DMS53 treated with DMSO at 0.1 percent for 48 hours (cell line): ENCODE data around the gene TBC1D22B.
"Not testable (repeated sequence)": the region's sequence is repeated elsewhere in the genome, so short reads cannot be mapped to it uniquely, and the experiment has no call there.

ENCODE experiments used
- DNase-seq: peaks from one replicate; lab custom pipeline; 2025; ENCODE audit not compliant: unreplicated experiment; lab: John Stamatoyannopoulos, UW

TBC1D22B gene

DNA sequence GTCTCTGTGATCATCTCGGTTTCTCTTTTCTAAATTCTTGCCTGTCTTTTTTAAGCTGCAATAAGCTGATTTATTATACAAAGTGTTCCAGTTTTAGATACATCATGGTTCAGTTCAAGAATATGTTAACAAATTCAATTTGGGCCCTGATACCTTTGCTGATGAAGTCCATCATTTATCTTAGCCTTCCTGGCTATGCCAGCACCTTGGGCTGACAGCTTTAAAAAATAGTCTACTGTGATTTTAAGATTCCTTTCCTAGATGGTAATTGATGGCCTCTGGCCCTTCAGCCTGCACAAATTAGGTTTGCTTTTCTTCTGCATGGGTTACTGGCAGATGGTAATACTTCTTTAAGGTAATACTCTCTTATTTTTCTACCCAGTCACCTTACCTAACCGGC, 7.4 kb downstream of the TBC1D22B start:
- DNase-seq, result no peak

DNA sequence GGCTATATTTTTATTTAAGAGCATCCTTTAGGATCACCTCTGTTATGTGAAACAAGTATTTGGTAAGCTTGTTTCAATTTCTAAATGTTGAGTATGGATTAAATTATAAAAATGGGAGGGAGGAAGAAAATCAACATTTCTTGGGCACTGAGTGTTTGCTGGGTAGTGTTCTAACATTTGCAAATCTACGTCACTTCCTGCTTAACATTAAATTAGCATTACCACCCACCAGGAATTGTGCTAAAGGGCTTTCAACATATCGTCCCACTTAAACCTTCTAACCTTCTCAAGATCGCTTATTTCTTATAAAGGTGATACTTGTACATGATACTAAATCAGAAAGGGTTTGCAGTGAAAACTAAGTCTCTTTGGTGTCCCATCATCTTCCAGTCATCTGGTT, 8.3 kb downstream of the TBC1D22B start:
- DNase-seq, result no peak

DNA sequence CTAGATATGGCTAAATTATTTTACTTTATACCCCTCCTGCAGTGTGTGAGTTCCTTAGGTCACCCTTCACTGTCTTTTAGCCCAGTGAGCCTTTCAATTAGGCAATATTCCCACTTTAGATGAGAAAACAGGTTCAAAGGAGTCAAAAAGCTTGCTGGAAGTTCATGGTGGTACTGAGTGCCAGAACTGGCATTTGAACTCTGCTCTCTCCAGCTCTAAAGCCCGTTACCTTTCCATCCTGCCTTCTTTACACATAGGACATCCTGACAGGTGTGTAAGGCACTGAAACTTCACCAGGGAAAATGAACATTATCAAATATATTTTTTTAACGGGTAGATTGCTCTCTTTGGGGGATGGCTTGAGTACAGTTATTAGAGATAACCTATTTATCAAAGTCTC, 11.5 kb downstream of the TBC1D22B start:
- DNase-seq, result no peak

DNA sequence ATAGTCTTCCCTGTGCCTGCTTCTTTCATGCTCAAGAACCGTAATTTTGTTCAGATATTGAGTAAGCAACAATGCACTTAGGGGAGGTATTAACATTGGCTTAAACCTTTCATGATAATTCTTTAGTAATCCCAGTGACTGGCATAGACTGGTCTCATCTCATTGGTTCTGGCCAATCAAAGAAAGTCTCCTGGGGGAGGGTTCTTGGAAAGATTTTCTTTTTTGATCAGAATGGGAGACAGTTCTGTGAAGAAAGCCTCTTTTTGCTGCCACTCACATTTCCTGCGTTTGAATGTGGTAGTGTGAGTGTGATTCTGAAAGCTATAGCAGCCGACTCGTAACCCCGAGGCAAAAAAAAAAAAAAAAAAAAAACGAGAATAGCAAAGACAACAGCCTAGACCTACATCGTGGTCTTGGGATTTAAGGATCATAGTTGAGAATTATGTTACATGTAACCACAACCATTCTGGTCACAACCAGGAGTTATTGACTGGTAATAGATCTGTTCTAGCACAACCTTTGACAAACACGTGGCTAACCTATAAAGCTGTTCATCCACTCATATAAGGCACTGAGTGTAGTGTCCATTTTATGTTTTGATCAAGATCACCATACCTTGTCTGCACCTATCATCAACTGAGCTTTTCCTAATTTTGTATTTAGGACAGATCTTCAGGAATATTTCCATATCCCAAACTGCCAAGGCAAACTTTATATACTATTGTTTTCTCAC, 15.4 kb downstream of the TBC1D22B start:
- no peak for DNase-seq

DNA sequence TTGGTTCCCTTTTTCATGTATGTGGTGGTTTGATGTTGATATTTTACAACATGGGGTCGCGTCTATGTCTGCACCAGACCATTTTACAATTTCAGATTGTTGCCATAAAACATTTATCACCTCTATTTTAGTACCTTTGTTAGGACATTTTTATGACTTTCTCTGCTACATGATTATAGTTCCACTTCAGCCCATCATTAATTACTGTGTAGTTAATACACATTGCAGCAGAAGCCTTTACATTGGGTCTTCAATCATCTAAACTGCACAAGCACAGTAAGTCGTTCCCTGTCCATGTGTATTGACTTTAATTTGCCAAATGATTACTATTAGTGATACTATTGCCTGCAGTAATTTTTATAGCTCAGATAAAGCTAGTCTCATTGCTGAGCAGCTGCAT, 16.1 kb downstream of the TBC1D22B start:
- no peak for DNase-seq

DNA sequence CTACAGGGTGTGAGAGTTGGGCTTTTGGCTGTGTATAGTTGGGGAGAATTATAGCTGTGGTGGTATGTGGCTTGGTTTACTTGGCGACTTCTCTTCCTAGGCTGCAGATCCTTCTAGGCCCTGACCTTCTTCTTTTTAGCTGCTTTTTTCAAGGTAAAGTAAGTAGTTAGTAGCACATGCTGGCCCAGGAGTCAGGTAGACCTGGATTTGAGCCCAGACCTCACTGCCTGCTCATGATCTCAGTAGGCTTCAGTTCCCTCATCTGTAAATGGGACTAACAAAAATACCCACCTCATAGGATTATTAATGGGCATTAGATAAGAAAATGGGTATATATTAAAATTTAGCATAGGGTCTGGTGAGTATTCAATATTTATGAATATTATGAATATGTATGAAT, 17.8 kb downstream of the TBC1D22B start:
- DNase-seq, result no peak

DNA sequence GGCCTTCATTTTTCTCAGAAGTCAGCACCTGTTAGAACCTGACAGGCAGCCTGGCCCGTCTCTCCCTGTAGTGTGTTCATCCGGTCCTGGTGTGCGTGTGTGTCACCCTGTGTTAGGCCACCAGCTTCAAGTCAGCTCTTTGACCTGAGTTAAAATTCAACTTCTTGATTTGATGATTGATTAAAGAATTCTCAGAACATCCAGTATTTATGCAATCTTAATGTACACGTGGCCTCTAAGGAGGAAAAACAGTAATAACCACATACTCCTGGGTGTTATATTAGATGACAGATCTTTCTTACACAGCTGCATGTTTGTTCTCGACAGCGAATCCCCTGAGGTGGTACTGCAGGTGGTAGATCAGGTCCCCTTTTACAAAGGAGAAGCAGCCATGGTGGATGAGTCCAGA, 19.4 kb downstream of the TBC1D22B start:
- no peak for DNase-seq

DNA sequence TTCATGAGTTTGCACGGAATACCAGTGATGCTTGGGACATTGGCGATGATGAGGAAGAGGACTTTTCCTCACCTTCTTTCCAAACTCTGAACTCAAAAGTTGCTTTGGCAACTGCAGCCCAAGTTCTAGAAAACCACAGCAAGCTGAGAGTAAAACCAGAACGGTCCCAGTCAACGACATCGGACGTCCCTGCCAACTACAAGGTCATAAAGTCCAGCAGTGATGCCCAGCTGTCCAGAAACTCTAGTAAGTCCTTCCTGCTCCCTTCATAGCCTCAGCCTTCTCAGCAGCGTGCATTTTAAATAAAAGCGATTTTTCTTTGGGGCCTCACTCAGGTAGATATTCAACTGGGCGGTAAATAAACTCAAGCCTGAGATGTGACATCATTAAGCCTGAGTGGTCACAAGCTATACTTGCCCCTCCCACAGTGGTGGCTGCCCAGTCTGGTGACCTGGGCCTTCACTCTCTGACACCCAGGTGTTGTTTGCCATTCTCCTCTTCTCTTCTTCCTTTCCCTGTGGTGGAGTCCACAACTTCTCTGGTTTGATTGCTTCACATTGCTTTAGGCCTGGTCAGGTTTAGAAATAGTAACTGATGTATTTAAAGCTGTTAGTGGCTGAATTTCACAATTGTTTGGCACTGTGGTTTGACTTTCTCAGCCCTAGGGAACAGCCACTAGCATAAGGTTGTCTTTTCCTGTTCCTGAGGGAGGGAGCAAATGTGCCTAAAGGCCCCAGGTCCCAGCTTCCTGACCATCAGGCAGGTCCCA, 22.0 kb downstream of the TBC1D22B start:
- no peak for DNase-seq

DNA sequence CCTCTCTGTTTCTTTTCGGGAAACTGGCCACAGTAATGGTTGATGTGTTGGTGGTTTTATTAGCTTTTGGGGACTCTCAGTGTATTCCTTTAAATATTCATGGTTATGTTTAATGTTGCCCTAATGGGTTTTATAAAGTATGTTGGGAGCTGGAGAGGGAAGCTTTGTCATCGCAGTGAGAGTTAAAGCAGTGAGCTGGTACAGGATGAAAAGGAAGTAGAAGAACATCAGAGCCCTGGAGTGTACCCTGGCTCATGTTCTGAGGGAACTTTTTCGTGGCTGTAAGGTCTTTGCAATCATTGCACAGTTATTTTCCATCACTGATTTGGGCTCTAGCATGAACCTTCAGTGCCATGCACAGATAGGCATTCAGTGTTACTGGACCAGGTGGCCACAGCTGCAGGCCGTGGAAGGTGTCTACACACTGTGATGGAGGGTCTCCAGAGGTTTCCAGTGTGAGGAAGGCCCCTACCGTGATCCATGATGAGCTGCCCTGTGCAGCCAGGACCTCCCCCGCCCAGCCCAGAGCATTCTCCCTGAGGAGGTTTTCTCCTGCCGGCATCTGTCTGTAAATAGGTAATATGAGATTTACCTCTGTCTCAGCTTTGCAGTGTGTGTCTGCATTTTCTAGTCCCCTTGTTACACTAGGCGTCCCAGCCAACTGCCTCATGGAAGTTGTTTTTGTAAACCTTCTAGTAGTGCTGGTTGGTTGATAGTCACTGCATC, 22.8 kb downstream of the TBC1D22B start:
- no peak for DNase-seq

DNA sequence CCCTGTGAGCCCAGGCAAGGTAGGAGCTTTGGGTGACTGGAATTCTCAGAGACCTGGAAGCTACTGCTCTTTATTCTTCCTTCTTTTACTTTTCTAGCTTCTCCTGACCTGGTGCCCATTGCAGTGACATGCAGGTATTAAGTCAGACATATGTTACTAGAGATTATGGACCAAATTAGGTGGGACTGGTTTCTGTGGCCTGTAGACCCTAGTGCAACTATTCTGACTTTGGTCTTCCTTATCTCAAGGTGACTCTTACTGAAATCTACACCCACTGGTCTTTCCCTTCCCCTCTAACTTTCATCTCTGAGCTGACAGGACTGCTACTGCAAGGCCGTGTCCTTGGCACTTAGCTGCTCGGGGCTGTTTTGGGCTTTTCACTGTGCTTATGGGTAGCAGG, 24.8 kb downstream of the TBC1D22B start:
- DNase-seq, result no peak

DNA sequence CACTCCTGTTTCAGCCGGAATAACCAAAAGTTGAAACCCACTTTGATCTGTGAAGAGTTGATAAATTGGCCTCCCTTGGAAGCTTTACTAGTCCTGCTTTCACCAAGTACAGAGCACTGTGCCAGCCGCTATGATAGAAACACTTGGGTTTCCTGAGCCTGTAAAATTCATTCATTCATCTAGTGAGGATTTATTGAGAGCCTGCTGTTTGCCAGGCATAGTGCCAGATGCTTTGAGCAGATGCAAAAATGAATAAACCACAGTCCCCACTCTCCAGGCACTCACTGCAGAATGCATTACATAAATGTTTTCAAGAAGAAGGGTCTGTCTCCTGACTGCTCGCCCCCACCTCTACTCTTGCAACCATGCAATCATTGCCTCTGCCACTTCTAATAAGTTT, 25.7 kb downstream of the TBC1D22B start:
- DNase-seq, result no peak

DNA sequence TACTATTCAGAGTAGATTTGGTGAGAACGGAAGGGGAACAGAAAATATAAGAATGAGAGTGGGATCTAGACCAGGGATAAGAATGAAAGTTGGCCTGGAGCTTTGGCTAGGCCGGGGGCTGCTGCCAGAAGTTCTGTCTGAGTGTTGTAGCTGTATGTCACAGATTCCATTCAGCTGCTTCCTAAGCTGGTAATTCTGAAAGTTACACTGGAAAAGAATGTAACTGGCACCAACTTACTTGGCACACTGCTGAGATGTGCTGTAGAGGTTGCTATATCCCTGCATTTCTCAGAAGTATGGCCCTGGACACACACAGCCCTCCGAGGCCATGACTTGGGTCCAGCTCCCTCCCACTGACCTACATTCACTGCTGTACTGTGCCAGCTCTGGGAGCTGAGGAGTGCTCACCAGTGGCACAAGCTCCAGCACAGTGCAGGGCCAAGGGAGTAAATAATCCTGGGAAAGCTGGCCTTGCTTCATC, 26.1 kb downstream of the TBC1D22B start:
- no peak for DNase-seq

DNA sequence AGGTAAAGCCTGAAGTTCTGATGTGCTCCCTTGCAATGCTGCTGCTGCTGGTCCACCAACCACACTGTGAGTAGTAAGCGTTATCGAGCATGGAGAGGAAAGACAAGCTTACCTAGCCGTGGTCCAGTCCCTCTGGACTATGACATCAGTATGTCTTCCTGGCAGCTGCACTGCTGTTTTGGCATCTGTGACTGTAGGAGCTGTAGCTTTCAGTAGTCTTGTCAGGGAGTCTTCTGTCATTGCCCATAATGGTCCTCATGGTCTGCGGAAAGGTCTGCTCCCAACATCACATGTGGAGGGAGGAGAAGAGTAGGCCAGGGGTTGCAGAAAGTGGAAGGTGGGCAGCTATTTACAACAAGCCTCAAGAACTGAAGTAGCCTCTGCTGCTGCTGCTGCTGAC, 27.2 kb downstream of the TBC1D22B start:
- DNase-seq, result no peak

DNA sequence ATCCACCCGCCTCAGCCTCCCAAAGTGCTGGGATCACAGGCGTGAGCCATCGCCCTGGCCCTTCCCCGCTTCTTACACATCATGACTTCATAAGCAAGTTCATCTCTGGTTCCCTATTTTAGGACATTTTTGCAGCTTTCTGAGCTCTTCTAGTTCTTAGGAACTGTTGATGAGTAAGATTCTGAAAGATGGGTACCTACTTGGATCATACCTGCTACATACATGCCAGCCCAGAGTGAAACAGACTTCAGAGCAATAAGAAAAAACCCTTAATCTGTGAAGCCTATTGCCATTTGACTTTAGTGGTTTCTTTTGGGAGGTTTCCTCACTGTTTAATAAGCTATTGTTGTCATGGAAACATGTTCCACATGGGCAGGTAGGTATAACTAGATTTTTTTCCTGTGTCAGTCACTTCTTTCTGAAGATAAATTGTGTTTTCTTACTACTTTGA, 28.3 kb downstream of the TBC1D22B start:
- DNase-seq, result no peak

DNA sequence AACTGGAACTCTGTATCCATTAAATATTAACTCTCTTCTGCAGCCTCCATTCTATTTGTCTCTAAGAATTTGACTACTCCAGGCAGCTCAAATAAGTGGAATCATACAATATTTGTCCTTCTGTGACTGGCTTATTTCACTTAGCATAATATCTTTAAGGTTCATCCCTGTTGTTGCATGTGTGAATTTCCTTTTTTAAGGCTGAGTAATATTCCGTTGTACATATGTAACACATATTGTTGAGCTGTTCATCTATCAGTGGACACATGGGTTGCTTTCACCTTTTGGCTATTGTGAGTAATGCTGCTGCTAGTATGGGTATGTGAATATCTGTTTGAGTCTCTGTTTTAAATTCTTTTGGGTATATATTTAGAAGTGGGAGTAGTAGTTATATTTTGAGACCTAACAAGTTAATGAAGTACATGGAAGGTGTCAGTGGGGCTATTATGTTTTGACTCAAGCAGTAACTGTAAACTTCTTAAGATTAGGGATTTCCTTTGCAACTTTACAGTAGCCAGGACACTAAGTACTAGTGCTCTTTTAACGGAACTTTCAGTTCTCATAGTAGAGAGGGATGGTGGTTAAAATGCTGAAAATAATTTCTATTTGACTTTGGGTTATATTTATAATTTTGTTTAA, 30.1 kb downstream of the TBC1D22B start:
- DNase-seq, result no peak

DNA sequence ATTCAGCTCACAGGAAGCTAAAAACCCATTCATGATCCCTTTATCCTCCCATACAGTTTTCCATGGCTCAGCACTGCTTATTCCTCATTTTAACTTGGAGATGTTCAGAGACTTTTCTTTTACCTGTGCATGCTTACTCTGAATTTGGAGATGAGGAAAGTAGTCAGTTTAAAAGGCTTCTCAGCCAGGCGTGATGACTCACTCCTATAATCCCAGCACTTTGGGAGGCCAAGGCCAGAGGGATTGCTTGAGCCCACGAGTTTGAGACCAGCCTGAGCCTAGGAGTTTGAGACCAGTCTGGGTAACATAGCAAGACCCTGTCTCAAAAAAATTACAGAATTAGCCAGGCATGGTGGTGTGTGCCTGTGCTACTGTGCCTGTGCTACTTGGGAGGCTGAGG, 30.7 kb downstream of the TBC1D22B start:
- no peak for DNase-seq

DNA sequence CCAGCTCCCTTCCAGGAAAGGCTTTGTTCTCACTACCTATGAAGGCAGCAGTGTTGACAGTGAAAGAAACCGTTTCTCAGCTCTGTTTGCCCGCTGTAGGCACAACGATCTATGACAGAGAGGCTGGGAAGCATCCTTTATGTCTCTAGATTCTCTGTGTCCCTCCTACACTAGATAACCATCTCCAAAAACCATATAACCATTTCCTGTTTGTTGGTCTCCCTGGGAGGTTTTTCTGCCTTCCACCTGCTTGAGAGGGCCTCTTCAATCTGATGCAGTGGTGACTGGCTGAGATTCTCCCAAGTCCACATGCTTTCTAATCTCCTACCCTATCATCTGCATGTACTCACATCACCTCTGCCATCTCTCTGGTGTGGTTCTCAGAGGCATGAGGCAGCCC, 32.4 kb downstream of the TBC1D22B start:
- no peak for DNase-seq

DNA sequence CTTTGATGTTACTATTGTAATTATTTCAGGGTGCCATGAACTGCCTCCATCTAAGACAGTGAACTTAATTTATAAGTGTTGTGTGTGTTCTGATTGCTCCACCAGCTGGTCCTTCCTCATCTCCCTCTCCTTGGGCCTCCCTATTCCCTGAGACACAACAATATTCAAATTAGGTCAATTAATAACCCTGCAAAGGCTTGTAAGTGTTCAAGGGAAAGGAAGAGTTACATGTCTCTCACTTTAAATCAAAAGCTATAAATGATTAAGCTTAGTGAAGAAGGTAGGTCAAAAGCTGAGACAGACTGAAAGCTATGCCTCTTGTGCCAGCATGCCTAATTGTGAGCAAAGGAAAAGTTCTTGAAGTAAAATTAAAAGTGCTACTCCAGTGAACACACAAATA, 35.9 kb downstream of the TBC1D22B start:
- no peak for DNase-seq

DNA sequence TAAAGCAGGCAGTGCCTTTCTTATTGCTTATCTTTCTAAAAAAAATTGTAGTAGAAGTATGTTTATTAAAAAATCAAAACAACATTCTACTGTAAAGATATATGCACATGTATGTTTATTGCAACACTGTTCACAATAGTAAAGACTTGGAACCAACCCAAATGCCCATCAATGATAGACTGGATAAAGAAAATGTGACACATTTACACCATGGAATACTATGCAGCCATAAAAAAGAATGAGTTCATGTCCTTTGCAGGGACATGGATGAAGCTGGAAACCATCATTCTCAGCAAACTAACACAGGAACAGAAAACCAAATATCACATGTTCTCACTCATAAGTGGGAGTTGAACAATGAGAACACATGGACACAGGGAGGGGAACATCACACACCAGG, 40.1 kb downstream of the TBC1D22B start:
- not testable (repeated sequence) for DNase-seq

DNA sequence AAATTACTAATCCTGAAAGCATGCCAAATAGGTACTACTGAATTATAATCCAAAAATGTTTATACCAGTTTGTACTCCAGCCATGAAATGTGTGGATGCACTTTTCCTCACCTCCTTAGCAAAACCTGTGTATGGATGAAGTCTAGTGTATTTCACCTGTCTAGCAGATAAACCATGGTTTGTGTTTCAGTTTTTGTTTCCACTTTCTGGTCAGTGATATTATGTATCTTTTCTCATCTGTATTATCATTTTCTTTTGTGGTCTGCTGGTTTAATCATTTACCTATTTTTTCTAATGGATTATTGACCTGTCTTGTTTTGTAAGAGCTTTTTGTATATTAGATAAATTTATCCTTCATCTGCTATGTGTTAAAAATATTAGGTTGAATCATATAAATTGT, 41.4 kb downstream of the TBC1D22B start:
- DNase-seq, result no peak

DNA sequence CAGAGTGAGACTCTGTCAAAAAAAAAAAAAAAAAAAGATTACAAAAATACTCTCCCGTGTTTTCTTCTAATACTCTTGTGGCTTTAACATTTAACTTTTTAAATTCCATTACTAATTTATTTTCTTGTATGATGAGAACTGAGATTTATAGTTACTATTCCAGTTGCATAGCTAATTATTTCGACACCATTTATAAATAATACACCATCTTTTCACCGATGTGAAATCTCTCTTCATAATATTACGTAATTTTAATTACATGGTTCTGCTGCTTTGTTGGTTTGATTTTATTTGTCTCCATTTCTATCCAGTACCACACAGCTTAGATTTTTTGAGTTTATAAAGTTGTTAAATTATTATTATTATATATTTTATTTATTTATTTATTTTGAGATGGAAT, 42.4 kb downstream of the TBC1D22B start:
- DNase-seq, result no peak
